Measurements from ENCODE around the gene SLC37A2.

DNA sequence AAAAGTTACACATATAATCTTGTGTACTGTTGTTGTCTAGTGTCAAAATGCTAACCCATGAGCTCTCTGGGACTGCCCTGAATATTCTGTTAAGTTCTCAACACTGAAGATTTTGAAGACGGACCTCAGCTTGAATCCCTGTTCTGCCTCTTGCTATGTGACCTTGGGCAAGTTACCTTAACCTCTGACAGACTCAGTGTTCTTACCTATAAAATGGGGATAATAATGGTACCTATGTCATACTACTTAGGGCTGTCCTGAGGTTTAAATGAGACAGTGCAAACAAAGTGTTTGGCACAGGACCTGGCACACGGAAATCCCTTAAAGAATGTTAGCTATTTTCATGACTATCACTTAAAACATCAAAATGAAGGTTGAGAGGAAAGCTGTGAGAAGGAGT is 37.0 kb downstream of the SLC37A2 start:
- no peak for TF ChIP-seq POLR2AphosphoS5 (IDR thresholded peaks at IDR 0.05)
- TF ChIP-seq, protein P1, sequence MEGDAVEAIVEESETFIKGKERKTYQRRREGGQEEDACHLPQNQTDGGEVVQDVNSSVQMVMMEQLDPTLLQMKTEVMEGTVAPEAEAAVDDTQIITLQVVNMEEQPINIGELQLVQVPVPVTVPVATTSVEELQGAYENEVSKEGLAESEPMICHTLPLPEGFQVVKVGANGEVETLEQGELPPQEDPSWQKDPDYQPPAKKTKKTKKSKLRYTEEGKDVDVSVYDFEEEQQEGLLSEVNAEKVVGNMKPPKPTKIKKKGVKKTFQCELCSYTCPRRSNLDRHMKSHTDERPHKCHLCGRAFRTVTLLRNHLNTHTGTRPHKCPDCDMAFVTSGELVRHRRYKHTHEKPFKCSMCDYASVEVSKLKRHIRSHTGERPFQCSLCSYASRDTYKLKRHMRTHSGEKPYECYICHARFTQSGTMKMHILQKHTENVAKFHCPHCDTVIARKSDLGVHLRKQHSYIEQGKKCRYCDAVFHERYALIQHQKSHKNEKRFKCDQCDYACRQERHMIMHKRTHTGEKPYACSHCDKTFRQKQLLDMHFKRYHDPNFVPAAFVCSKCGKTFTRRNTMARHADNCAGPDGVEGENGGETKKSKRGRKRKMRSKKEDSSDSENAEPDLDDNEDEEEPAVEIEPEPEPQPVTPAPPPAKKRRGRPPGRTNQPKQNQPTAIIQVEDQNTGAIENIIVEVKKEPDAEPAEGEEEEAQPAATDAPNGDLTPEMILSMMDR (IDR thresholded peaks at IDR 0.05) = no peak
- TF ChIP-seq EP300 (IDR thresholded peaks at IDR 0.05) = no peak
